K562 (cell line): ENCODE data around the gene CNOT10. TPM values are rescaled to one million over a fixed set of nuclear protein-coding genes. Genes with fewer than 3 reads are reported as not detected.

Experiments
- ATAC-seq: fragments of 200-7000 bp; cut with Tn5 transposase; 3 replicates; pipeline ENCODE4 v1.9.1; 2020; ENCODE audit warnings: moderate library complexity
- BruUV-seq: library from RNA; stranded (reverse); fragments of 400-500 nt; replicated peaks from 2 replicates; lab custom pipeline; 2021; lab: Mats Ljungman, UMichigan
- CTCF ChIA-PET: fragments of 300-600 bp; formaldehyde crosslinking; extraction: SDS; loops from one replicate; lab custom pipeline; 2021; ENCODE audit warnings: low intra/inter-chr PET ratio; lab: Yijun Ruan, JAX
- POLR2A ChIA-PET: fragments of 300-600, 350-650 bp; sonication (Branson Sonifier 250); formaldehyde crosslinking; extraction: SDS; loops from one replicate; lab custom pipeline; 2021; ENCODE audit warnings: antibody characterized with exemption, inconsistent platforms; lab: Yijun Ruan, JAX
- DNase-seq, 4 experiments: peaks; one replicate each; pipeline versions ENCODE4 v3.0.0 to v3.0.0-alpha.2; 2011 to 2018; ENCODE audit warnings: low spot score in 3 of 4, mixed read lengths in 3 of 4; ENCODE audit errors: extremely low read depth in 1 of 4
- FAIRE-seq: peaks from 2 replicates; lab custom pipeline; 2011; peaks lifted over from hg19 to GRCh38; lab: Jason Lieb, UNC
- H2AFZ ChIP-seq: 2 replicates; pipeline ENCODE4 v1.6.0; 2011; ENCODE audit warnings: low read depth, low read length, control low read depth, inconsistent platforms
- H3K27ac ChIP-seq: fragments of 200-600 bp; 3 replicates; pipeline ENCODE4 v1.8.0; 2011; ENCODE audit warnings: low read depth, mild to moderate bottlenecking, control low read depth, inconsistent platforms, low read length, moderate library complexity, mixed read lengths; ENCODE audit errors: extremely low read depth
- H3K27me3 ChIP-seq, 2 experiments: fragments of 300-600 bp in 1 of 2; 2 replicates in 1 of 2; 3 replicates in 1 of 2; pipeline versions ENCODE4 v1.6.0 to v1.8.0; 2011; ENCODE audit warnings: inconsistent platforms in 2 of 2, low read length in 2 of 2, mild to moderate bottlenecking in 1 of 2, mixed read lengths in 1 of 2, moderate library complexity in 1 of 2; ENCODE audit not compliant: control insufficient read depth in 2 of 2, insufficient read depth in 2 of 2
- H3K36me3 ChIP-seq: fragments of 300-600 bp; 3 replicates; pipeline ENCODE4 v1.8.0; 2011; ENCODE audit warnings: mild to moderate bottlenecking, low read length, inconsistent platforms; ENCODE audit not compliant: control insufficient read depth, insufficient read depth
- H3K4me1 ChIP-seq, 2 experiments: fragments of 200-600 bp in 1 of 2; replicated peaks in 1 of 2; 2 replicates in 1 of 2; 3 replicates in 1 of 2; pipeline versions ENCODE4 v1.5.1 to v1.8.0; 2011; ENCODE audit warnings: inconsistent platforms in 2 of 2, low read length in 2 of 2, mild to moderate bottlenecking in 1 of 2, mixed read lengths in 1 of 2, moderate library complexity in 1 of 2; ENCODE audit not compliant: control insufficient read depth in 2 of 2, insufficient read depth in 2 of 2
- H3K4me2 ChIP-seq: 2 replicates; pipeline ENCODE4 v1.6.1; 2011; ENCODE audit warnings: low read length, control low read depth, inconsistent platforms, mixed read lengths; ENCODE audit not compliant: insufficient read depth
- H3K4me3 ChIP-seq: fragments of 200-600 bp; sonication (generic), shearing (Covaris generic); 2 replicates; pipeline ENCODE4 v1.5.1; 2016; ENCODE audit warnings: control low read depth, inconsistent platforms
- H3K79me2 ChIP-seq: fragments of 200-600 bp; 3 replicates; pipeline ENCODE4 v1.8.0; 2011; ENCODE audit warnings: low read length, inconsistent platforms; ENCODE audit not compliant: control insufficient read depth, insufficient read depth
- H3K9ac ChIP-seq, 2 experiments: 2 replicates each; pipeline versions ENCODE4 v1.6.0 to v1.6.1; 2011; ENCODE audit warnings: low read depth in 2 of 2, low read length in 2 of 2, control low read depth in 1 of 2, inconsistent platforms in 1 of 2, mild to moderate bottlenecking in 1 of 2, mixed read lengths in 1 of 2; ENCODE audit not compliant: insufficient read depth in 1 of 2
- H3K9me1 ChIP-seq: one replicate; pipeline ENCODE4 v1.6.0; 2011; ENCODE audit warnings: inconsistent platforms, mild to moderate bottlenecking, low read length, moderate library complexity; ENCODE audit not compliant: control insufficient read depth, insufficient read depth
- H3K9me3 ChIP-seq: replicated peaks from 2 replicates; pipeline ENCODE4 v1.5.1; 2011; ENCODE audit warnings: low read depth, low read length, inconsistent platforms; ENCODE audit not compliant: control insufficient read depth, insufficient read depth
- H4K20me1 ChIP-seq: replicated peaks from 2 replicates; pipeline ENCODE4 v1.6.1; 2011; ENCODE audit warnings: low read length, inconsistent platforms, mixed read lengths; ENCODE audit not compliant: control insufficient read depth, insufficient read depth
- CREM ChIP-seq: IDR thresholded peaks from 2 replicates; pipeline ENCODE4 v1.6.1; 2014; ENCODE audit warnings: antibody characterized with exemption, low read depth
- ELF2 ChIP-seq: fragments of 250-450 bp; sonication (Bioruptor Pico); IDR thresholded peaks from 2 replicates; pipeline ENCODE4 v1.5.0; 2021; ENCODE audit warnings: mild to moderate bottlenecking
- LARP7 ChIP-seq: fragments of 450-650 bp; IDR thresholded peaks from 2 replicates; pipeline ENCODE4 v1.6.1; 2016
- MCM2 ChIP-seq: fragments of 450-650 bp; IDR thresholded peaks from 2 replicates; pipeline ENCODE4 v1.6.1; 2017; ENCODE audit warnings: low read depth, mild to moderate bottlenecking
- MEF2A ChIP-seq: IDR thresholded peaks from 2 replicates; pipeline ENCODE4 v1.6.1; 2011; ENCODE audit warnings: low read depth, mild to moderate bottlenecking, low read length, moderate library complexity; ENCODE audit not compliant: control insufficient read depth
- NCOR1 ChIP-seq: fragments of 450-650 bp; IDR thresholded peaks from 2 replicates; pipeline ENCODE4 v1.6.1; 2016; ENCODE audit warnings: mild to moderate bottlenecking, moderate library complexity
- NR4A1 ChIP-seq, 2 experiments: fragments of 250-450 bp in 1 of 2; fragments of 450-650 bp in 1 of 2; sonication (Bioruptor Pico) in 1 of 2; IDR thresholded peaks; 2 replicates each; pipeline versions ENCODE4 v1.4.0 to v1.6.1; 2016 to 2020; ENCODE audit warnings: mild to moderate bottlenecking in 2 of 2, missing compliant biosample characterization in 1 of 2, missing genetic modification characterization in 1 of 2, moderate library complexity in 1 of 2
- PML ChIP-seq: IDR thresholded peaks from 2 replicates; pipeline ENCODE4 v1.6.1; 2012; ENCODE audit warnings: low read length, inconsistent platforms
- RBBP5 ChIP-seq: fragments of 200-600 bp; sonication (generic); IDR thresholded peaks from 2 replicates; pipeline ENCODE4 v1.6.1; 2012; ENCODE audit warnings: borderline replicate concordance, mild to moderate bottlenecking, low read length, control low read depth, inconsistent platforms; ENCODE audit not compliant: insufficient read depth, poor library complexity, severe bottlenecking
- SIN3A ChIP-seq, 2 experiments: fragments of 150-350 bp in 1 of 2; IDR thresholded peaks; 2 replicates each; pipeline ENCODE4 v1.6.1; 2011 to 2016; ENCODE audit warnings: borderline replicate concordance in 2 of 2, low read depth in 2 of 2, low read length in 2 of 2, mild to moderate bottlenecking in 2 of 2, moderate library complexity in 2 of 2; ENCODE audit not compliant: control insufficient read depth in 1 of 2
- TCF3 ChIP-seq: sonication (generic); formaldehyde crosslinking; IDR thresholded peaks from 2 replicates; pipeline ENCODE4 v1.4.0; 2020; ENCODE audit warnings: mild to moderate bottlenecking, missing genetic modification reagents
- TCF7 ChIP-seq: sonication (generic); IDR thresholded peaks from 2 replicates; pipeline ENCODE4 v1.6.1; 2016; ENCODE audit warnings: antibody characterized with exemption, borderline replicate concordance
- ZBTB1 ChIP-seq: sonication (generic); formaldehyde crosslinking; IDR thresholded peaks from 2 replicates; pipeline ENCODE4 v1.8.1; 2023; ENCODE audit warnings: missing genetic modification reagents, low read depth, mild to moderate bottlenecking, borderline replicate concordance
- ZNF384 ChIP-seq: IDR thresholded peaks from 2 replicates; pipeline ENCODE4 v1.6.1; 2012; ENCODE audit warnings: low read depth, low read length, improper control_type of control experiment
- WGBS: fragments of 100-300 bp; shearing (Covaris generic); methylation state at CpG from one replicate; pipeline ENCODE4 v1.1.6; 2016; ENCODE audit warnings: low coverage, mixed read lengths; ENCODE audit not compliant: insufficient coverage; ENCODE audit errors: missing lambda C conversion rate; 5-methylcytosine and 5-hydroxymethylcytosine counted together
- in situ Hi-C: fragments of 300-500 bp; cut with MboI; formaldehyde crosslinking; loops from 4 replicates; pipeline ENCODE4 v1.15.0; 2018; ENCODE audit warnings: inconsistent platforms, mixed read lengths
- intact Hi-C: fragments of 100-400 bp; cut with micrococcal nuclease; formaldehyde crosslinking; loops from 2 replicates; pipeline ENCODE4 v1.14.2; 2022
- polyA plus RNA-seq, 8 experiments: library from polyadenylated mRNA; depleted of rRNA in 4 of 8; stranded (reverse) in 5 of 8; unstranded in 3 of 8; fragments of >200 nt; fragmentation: Nextera tagmentation in 2 of 8; fragmentation: Illumina TruSeq in 1 of 8; extraction: Ambion mirVana in 2 of 8; extraction: Trizol in 1 of 8; gene quantifications; 2 replicates each; pipeline versions ENCODE4 v1.2.1 to v1.2.3, GENCODE V29; 2011 to 2014; ENCODE audit warnings: inconsistent platforms in 1 of 8, missing spikeins in 1 of 8
- total RNA-seq, 7 experiments: library from RNA; depleted of rRNA in 6 of 7; stranded (reverse); fragments of >200 nt in 6 of 7; fragmentation: Illumina TruSeq in 2 of 7; extraction: Trizol in 2 of 7; gene quantifications; 2 replicates each; pipeline versions ENCODE4 v1.2.1 to v1.2.3, GENCODE V29; 2011 to 2021; ENCODE audit warnings: low replicate concordance in 1 of 7
- TF ChIP-seq, protein P1 (sequence below): fragments of 250-450 bp; sonication (Bioruptor Pico); IDR thresholded peaks from 2 replicates; pipeline ENCODE4 v1.9.0; 2021; ENCODE audit warnings: mild to moderate bottlenecking, inconsistent platforms
- TF ChIP-seq, protein P2 (sequence below): fragments of 200-800 bp; sonication (Bioruptor generic); IDR thresholded peaks from 2 replicates; pipeline ENCODE4 v1.6.1; 2017; ENCODE audit warnings: missing genetic modification characterization, missing compliant biosample characterization

The CNOT10 gene
- total and polyA plus RNA-seq, 9 of the 15 experiments (the other 6 are each of a cell fraction or from before 2014, with no cell fraction given): 35.7 to 114 (median 81.9) TPM

DNA sequence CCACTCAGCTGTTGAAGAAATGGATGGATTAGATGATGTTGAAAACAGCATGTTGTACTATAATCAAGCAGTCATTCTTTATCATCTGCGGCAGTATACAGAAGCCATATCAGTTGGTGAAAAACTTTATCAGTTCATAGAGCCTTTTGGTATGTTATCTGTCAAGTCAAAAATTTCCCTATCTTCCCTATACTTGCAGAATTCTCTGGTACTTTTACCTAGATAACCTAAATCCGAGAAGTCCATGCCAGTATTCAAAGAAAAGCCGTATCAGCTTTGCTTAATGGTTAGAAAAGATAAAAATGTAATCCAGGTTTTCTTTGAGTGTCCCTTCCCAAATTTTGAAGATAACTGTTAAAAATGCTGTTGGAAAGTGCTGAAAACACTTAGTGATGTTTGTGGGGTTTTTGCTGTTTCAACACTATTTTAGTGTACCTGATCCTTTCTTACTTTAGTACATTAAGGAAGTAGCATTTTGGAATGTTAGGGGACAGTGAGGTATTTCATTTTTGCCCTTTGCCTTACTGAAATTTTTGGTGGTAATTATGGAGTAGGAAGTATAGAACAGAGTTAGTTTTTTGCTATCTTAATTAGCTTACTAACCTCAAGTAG is 23.8 kb downstream of the CNOT10 start (continued):
- TF ChIP-seq, protein P1, sequence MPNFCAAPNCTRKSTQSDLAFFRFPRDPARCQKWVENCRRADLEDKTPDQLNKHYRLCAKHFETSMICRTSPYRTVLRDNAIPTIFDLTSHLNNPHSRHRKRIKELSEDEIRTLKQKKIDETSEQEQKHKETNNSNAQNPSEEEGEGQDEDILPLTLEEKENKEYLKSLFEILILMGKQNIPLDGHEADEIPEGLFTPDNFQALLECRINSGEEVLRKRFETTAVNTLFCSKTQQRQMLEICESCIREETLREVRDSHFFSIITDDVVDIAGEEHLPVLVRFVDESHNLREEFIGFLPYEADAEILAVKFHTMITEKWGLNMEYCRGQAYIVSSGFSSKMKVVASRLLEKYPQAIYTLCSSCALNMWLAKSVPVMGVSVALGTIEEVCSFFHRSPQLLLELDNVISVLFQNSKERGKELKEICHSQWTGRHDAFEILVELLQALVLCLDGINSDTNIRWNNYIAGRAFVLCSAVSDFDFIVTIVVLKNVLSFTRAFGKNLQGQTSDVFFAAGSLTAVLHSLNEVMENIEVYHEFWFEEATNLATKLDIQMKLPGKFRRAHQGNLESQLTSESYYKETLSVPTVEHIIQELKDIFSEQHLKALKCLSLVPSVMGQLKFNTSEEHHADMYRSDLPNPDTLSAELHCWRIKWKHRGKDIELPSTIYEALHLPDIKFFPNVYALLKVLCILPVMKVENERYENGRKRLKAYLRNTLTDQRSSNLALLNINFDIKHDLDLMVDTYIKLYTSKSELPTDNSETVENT (CRISPR knock-in tag): no peak
- TF ChIP-seq ELF2 (CRISPR knock-in tag): no peak
- no peak for TF ChIP-seq ZBTB1 (CRISPR knock-in tag)
- TF ChIP-seq ZNF384: no peak
- no peak for TF ChIP-seq RBBP5
- TF ChIP-seq MCM2: no peak

DNA sequence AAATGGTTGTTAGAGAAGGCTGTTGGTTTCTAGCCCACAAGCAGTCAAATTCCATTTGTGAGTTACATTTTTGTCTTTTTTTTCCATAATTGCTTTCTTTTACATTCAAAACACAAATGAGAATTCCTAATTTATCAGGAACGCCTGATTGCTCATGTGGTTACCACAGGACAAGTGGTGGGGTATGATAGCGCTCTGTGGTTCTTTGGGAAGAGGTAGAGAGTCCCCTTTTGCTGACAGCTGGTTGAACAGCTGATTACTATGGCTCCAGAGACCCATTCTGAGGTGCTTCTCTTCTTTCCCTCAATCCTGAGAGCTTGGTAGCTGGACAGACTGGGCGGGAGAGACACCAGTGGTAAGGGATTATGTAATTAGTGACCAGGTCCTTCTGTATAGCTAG is 24.4 kb downstream of the CNOT10 start:
- WGBS: 13% methylated on average over 3 of the region's 3 CpGs
- intact Hi-C loops: loop anchor here (2.0 kb wide), 1 partner anchor 25 kb away; the partner anchor contains the start of gene CNOT10
- ATAC-seq (peak; percentile 88), DNase-seq (peak; percentile 68 to 88 (median 79)), FAIRE-seq (peak; percentile 96)
- H2AFZ ChIP-seq: no peak overlapping the region
- in situ Hi-C loops: no loop called here
- peaks cover 49% of the 10 kb centered on the region for H3K79me2 ChIP-seq
- no TSS peak for BruUV-seq
- H3K9me3 ChIP-seq: no peaks in the 10 kb centered on the region
- 0 out of 2 replicates have a peak overlapping the region, but pooled peaks have one; percentile 2 for H3K4me2 ChIP-seq
- peaks cover 15 to 42% of the 10 kb centered on the region in 2 experiments for H3K4me1 ChIP-seq
- peak overlapping the region in 1 of 2 experiments; percentile 29; a peak in 1 of 4 replicates for H3K9ac ChIP-seq
- H4K20me1 ChIP-seq: peaks cover 3% of the 10 kb centered on the region; the same call in 1 of the 2 replicates
- ChIA-PET POLR2A (interaction anchor here (0.6 to 2.5 kb wide), 8 partner anchors 11 to 475 kb away, joined by 3 to 12 read pairs (median 4); no protein-coding TSS in a partner anchor), CTCF (no interaction called here)
- H3K4me3 ChIP-seq: no peak overlapping the region
- H3K36me3 ChIP-seq: peaks cover 76% of the 10 kb centered on the region
- H3K27ac ChIP-seq: peak overlapping the region; percentile 63
- no peaks in the 10 kb centered on the region for H3K9me1 ChIP-seq
- no peaks in the 10 kb centered on the region for H3K27me3 ChIP-seq
- TF ChIP-seq TCF3 (peak; percentile 99), PML (peak; percentile 96), NR4A1 (CRISPR knock-in tag; IDR thresholded peaks at IDR 0.05) (no peak), NR4A1 (tag; IDR thresholded peaks at IDR 0.05) (peak; percentile 82), MEF2A (peak; percentile 4; the same call in 1 of the 2 replicates), LARP7 (no peak), CREM (0 out of 2 replicates have a peak, but pooled peaks have one; percentile 30), TCF7 (no peak), SIN3A (IDR thresholded peaks at IDR 0.05; ENCODE audit: borderline replicate concordance in 2 of 2, control insufficient read depth in 1 of 2, low read depth in 2 of 2, low read length in 2 of 2) (peak; percentile 92 to 98), NCOR1 (peak; percentile 95)
- TF ChIP-seq, protein P2, sequence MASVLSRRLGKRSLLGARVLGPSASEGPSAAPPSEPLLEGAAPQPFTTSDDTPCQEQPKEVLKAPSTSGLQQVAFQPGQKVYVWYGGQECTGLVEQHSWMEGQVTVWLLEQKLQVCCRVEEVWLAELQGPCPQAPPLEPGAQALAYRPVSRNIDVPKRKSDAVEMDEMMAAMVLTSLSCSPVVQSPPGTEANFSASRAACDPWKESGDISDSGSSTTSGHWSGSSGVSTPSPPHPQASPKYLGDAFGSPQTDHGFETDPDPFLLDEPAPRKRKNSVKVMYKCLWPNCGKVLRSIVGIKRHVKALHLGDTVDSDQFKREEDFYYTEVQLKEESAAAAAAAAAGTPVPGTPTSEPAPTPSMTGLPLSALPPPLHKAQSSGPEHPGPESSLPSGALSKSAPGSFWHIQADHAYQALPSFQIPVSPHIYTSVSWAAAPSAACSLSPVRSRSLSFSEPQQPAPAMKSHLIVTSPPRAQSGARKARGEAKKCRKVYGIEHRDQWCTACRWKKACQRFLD (CRISPR knock-in tag): peak; percentile 93
